Hepatocyte (in vitro differentiated cells): ENCODE results near the gene DGCR2. TPM values are rescaled to one million over a fixed set of nuclear protein-coding genes. Genes with fewer than 3 reads are reported as not detected.

Experiments used
- DNase-seq: peaks from one replicate; pipeline ENCODE4 v3.0.0-alpha.2; 2016; ENCODE audit warnings: low spot score
- H2AFZ ChIP-seq: fragments of 200-600 bp; sonication (generic); 2 replicates; pipeline ENCODE4 v1.6.0; 2016; ENCODE audit warnings: antibody characterized with exemption, mild to moderate bottlenecking
- H3K27ac ChIP-seq: fragments of 200-600 bp; sonication (generic); 2 replicates; pipeline ENCODE4 v1.5.1; 2016; ENCODE audit warnings: mild to moderate bottlenecking
- H3K27me3 ChIP-seq: fragments of 200-600 bp; sonication (generic); 2 replicates; pipeline ENCODE4 v1.6.1; 2016
- H3K36me3 ChIP-seq: fragments of 200-600 bp; sonication (generic); replicated peaks from 2 replicates; pipeline ENCODE4 v1.5.1; 2016; ENCODE audit warnings: low read depth; ENCODE audit not compliant: insufficient read depth
- H3K4me1 ChIP-seq: fragments of 200-600 bp; sonication (generic); 2 replicates; pipeline ENCODE4 v1.5.1; 2016; ENCODE audit warnings: mild to moderate bottlenecking, moderate library complexity; ENCODE audit not compliant: insufficient read depth
- H3K4me2 ChIP-seq: fragments of 200-600 bp; sonication (generic); 2 replicates; pipeline ENCODE4 v1.6.0; 2016
- H3K4me3 ChIP-seq: fragments of 200-600 bp; sonication (generic); 2 replicates; pipeline ENCODE4 v1.5.1; 2016; ENCODE audit warnings: mild to moderate bottlenecking
- H3K79me2 ChIP-seq: fragments of 200-600 bp; sonication (generic); 2 replicates; pipeline ENCODE4 v1.6.0; 2017; ENCODE audit warnings: mild to moderate bottlenecking
- H3K9me2 ChIP-seq: fragments of 200-600 bp; sonication (generic); replicated peaks from 2 replicates; pipeline ENCODE4 v1.6.0; 2017; ENCODE audit warnings: mild to moderate bottlenecking; ENCODE audit not compliant: insufficient read depth
- H3K9me3 ChIP-seq: fragments of 200-600 bp; sonication (generic); 2 replicates; pipeline ENCODE4 v1.5.1; 2016; ENCODE audit warnings: low read depth, mild to moderate bottlenecking
- H4K20me1 ChIP-seq: fragments of 200-600 bp; sonication (generic); 2 replicates; pipeline ENCODE4 v1.6.0; 2016; ENCODE audit warnings: mild to moderate bottlenecking; ENCODE audit not compliant: insufficient read depth, poor library complexity, severe bottlenecking
- EZH2 ChIP-seq: fragments of 200-600 bp; sonication (generic); IDR thresholded peaks from 2 replicates; pipeline ENCODE4 v1.6.1; 2016; ENCODE audit warnings: antibody characterized with exemption, mild to moderate bottlenecking, borderline replicate concordance
- EZH2phosphoT487 ChIP-seq: fragments of 200-600 bp; sonication (generic); IDR thresholded peaks from one replicate; pipeline ENCODE4 v1.6.1; 2018; ENCODE audit warnings: antibody characterized with exemption, mild to moderate bottlenecking, low read depth, moderate library complexity; ENCODE audit not compliant: unreplicated experiment, severe bottlenecking
- WGBS: methylation state at CpG from one replicate; pipeline ENCODE4 v1.1.6; 2016; ENCODE audit warnings: low lambda C conversion rate; ENCODE audit errors: missing lambda C conversion rate; 5-methylcytosine and 5-hydroxymethylcytosine counted together
- polyA plus RNA-seq: library from polyadenylated mRNA; unstranded; fragments of >200 nt; fragmentation: Nextera tagmentation; extraction: Ambion mirVana; gene quantifications from 2 replicates; pipeline ENCODE4 v1.2.1, GENCODE V29; 2016
- total RNA-seq: library from RNA; depleted of rRNA; stranded (reverse); fragments of >200 nt; gene quantifications from 2 replicates; pipeline ENCODE4 v1.2.3, GENCODE V29; 2014
- TF ChIP-seq, protein P1 (sequence below): fragments of 200-600 bp; sonication (generic); IDR thresholded peaks from 2 replicates; pipeline ENCODE4 v1.5.1; 2016; ENCODE audit warnings: antibody characterized with exemption, mild to moderate bottlenecking; ENCODE audit not compliant: poor library complexity

Gene DGCR2
- total and polyA plus RNA-seq, 2 experiments from 2014 or later, result 61.5 to 67.2 TPM

DNA sequence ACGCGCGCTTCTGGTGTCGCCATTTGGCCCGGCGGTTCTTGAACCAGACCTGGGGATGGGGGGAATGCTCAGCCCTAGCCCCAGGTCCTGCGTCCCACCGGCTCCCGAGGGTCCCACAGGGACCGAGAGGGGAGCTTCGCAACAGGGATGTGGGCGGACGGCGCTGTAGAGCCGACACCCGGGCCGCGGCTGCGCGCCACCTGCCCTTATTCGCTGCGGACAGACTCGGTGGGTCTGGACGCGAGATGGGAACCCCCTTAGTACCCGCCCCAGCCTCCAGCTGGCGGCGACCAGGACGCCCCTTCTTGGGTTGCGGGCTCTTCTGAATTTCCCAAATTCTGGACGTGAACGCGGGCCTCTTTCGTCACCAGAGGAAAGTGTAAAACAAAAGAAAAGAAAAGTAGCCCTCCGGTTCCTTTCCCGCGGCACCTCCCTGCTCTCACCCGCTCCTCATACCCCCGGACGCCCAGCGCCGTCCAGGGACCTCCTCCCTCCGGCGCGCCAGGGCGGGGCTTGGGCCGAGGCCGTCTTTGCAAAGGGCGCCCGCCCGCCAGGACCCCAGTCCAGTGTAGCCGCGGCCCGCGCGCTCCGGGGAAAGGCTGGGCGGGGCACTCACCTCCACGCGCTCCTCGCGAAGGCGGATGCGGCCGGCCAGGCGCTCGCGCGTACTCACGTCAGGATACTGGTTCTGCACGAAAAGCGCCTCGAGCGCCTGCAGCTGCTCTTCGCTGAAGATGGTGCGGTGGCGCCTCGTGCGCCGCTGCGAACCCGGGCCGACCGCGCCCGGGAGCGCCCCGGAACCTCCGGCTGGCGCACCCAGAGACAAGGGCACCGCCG lies 27.1 kb upstream of the DGCR2 start:
- Histone ChIP-seq H3K79me2 (no peaks in the 10 kb centered on the region), H3K4me1 (no peaks in the 10 kb centered on the region), H3K9me3 (no peaks in the 10 kb centered on the region), H3K9me2 (no peaks in the 10 kb centered on the region), H3K36me3 (no peaks in the 10 kb centered on the region), H3K27me3 (peaks cover 68% of the 10 kb centered on the region), H3K27ac (no peak overlapping the region), H4K20me1 (no peaks in the 10 kb centered on the region), H3K4me2 (peak overlapping the region; percentile 79), H3K4me3 (no peak overlapping the region), H2AFZ (peak overlapping the region; percentile 49)
- 14% methylated on average over 75 of the region's 92 CpGs for WGBS
- TF ChIP-seq EZH2, result peak; percentile 91
- peak; percentile 22 for TF ChIP-seq EZH2phosphoT487
- TF ChIP-seq, protein P1, sequence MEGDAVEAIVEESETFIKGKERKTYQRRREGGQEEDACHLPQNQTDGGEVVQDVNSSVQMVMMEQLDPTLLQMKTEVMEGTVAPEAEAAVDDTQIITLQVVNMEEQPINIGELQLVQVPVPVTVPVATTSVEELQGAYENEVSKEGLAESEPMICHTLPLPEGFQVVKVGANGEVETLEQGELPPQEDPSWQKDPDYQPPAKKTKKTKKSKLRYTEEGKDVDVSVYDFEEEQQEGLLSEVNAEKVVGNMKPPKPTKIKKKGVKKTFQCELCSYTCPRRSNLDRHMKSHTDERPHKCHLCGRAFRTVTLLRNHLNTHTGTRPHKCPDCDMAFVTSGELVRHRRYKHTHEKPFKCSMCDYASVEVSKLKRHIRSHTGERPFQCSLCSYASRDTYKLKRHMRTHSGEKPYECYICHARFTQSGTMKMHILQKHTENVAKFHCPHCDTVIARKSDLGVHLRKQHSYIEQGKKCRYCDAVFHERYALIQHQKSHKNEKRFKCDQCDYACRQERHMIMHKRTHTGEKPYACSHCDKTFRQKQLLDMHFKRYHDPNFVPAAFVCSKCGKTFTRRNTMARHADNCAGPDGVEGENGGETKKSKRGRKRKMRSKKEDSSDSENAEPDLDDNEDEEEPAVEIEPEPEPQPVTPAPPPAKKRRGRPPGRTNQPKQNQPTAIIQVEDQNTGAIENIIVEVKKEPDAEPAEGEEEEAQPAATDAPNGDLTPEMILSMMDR, result no peak
- no peak for DNase-seq

DNA sequence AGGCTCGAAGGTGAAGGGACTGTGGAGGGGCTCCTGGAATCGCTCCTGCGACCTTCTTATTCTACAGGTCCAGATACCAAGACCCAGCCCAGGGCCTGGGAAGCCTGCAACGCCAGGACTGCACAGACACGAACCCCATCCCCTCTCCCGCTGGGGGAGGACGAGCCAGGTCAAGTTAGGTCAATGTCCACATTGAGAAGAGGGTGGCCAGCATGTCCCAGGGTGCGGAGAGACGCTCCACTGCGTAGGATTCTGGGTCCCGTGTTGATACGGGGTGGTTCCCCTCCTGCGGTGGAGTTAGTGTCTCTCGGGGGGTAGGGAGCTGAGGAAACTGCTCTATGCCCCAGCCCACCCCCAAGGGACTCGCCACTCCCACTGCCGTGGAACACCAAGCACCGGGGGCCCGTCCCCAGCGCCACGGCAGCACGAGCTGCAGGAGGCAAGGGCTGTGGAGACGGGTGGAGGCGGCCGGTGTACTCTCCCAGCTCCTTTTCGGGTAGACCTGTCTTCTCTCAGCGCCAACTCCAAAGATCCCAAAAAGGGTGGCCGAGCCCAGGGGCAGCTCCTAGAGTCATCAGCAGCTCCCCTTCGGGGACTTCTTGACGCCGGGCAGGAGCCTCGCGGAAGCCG lies 26.3 kb upstream of the DGCR2 start:
- Histone ChIP-seq H3K36me3 (no peaks in the 10 kb centered on the region), H3K79me2 (peaks cover 6% of the 10 kb centered on the region), H3K4me1 (no peaks in the 10 kb centered on the region), H3K9me2 (no peaks in the 10 kb centered on the region), H3K9me3 (no peaks in the 10 kb centered on the region), H4K20me1 (no peaks in the 10 kb centered on the region), H3K27ac (no peak overlapping the region), H3K27me3 (peaks cover 63% of the 10 kb centered on the region), H2AFZ (no peak overlapping the region), H3K4me2 (no peak overlapping the region), H3K4me3 (no peak overlapping the region)
- no peak for DNase-seq
- 78% methylated on average over 31 of the region's 33 CpGs for WGBS
- TF ChIP-seq, protein P1, result no peak
- TF ChIP-seq EZH2 (no peak), EZH2phosphoT487 (no peak)

DNA sequence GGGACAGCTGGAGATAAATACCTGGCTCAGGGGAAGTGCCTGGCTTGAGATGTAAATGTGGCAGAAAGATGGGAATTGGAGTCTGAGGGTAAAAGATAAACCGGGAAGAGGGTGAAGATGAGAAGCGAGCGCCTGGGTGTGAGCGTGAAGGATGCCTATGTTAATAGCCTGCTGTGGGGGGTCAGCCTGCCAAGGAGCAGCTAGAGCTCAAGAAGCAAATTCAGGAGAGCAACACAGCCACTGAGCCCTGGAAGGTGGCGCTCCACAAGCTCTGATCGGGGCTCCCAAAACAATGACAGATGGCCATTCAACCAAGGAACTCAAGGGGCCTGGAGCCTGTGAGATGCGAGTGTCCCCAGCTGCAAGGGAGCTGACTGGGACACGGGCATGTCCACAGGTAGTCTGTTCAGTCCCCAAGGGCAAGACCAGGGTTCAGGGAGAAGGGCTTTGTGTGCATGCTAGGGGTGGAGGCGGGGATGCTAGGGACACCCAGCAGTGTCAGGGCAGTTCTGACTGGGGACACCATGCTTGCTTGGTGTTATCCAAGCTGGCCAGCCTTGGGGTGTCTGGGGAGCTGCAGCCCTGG lies 25.1 kb upstream of the DGCR2 start:
- H3K4me3 ChIP-seq, result no peak overlapping the region
- H3K9me3 ChIP-seq, result no peaks in the 10 kb centered on the region
- no peaks in the 10 kb centered on the region for H4K20me1 ChIP-seq
- TF ChIP-seq EZH2, result no peak
- no peak for TF ChIP-seq EZH2phosphoT487
- TF ChIP-seq, protein P1, result no peak
- H3K79me2 ChIP-seq, result peaks cover 12% of the 10 kb centered on the region
- H3K27ac ChIP-seq, result no peak overlapping the region
- H3K4me2 ChIP-seq, result no peak overlapping the region
- 29% methylated on average over 9 of the region's 9 CpGs for WGBS
- H3K27me3 ChIP-seq, result peaks cover 55% of the 10 kb centered on the region
- H3K36me3 ChIP-seq, result no peaks in the 10 kb centered on the region
- H3K9me2 ChIP-seq, result no peaks in the 10 kb centered on the region
- H3K4me1 ChIP-seq, result no peaks in the 10 kb centered on the region
- DNase-seq, result peak; percentile 1
- H2AFZ ChIP-seq, result no peak overlapping the region
